ENCODE data around the gene MEGF11.

GRCh38 chr15:66288551-66289185, 35.1 kb upstream of the MEGF11 start:
- TF ChIP-seq, protein P1, sequence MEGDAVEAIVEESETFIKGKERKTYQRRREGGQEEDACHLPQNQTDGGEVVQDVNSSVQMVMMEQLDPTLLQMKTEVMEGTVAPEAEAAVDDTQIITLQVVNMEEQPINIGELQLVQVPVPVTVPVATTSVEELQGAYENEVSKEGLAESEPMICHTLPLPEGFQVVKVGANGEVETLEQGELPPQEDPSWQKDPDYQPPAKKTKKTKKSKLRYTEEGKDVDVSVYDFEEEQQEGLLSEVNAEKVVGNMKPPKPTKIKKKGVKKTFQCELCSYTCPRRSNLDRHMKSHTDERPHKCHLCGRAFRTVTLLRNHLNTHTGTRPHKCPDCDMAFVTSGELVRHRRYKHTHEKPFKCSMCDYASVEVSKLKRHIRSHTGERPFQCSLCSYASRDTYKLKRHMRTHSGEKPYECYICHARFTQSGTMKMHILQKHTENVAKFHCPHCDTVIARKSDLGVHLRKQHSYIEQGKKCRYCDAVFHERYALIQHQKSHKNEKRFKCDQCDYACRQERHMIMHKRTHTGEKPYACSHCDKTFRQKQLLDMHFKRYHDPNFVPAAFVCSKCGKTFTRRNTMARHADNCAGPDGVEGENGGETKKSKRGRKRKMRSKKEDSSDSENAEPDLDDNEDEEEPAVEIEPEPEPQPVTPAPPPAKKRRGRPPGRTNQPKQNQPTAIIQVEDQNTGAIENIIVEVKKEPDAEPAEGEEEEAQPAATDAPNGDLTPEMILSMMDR (IDR thresholded peaks at IDR 0.05): no peak
- no peak for TF ChIP-seq POLR2A (IDR thresholded peaks at IDR 0.05)
